ENCODE measurements around the gene AFF3. TPM values are rescaled to one million over a fixed set of nuclear protein-coding genes. Genes with fewer than 3 reads are reported as not detected.

AFF3 gene
- total RNA-seq, 1 experiment from 2014 or later, result 0.61 TPM

GRCh38 chr2:99651930-99652670 is 490.3 kb downstream of the AFF3 start:
- H4K20me1 ChIP-seq (ENCODE audit: insufficient read depth), result no peaks in the 10 kb centered on the region
- DNase-seq (ENCODE audit: low read depth, low spot score) (no peak), ATAC-seq (no peak)
- no peaks in the 10 kb centered on the region for H3K36me3 ChIP-seq (ENCODE audit: control insufficient read depth in 1 of 2, insufficient read depth in 2 of 2, low read length in 2 of 2)
- H3K4me3 ChIP-seq (replicated peaks in 1 of 2; ENCODE audit: low read depth in 1 of 2, low read length in 2 of 2), result no peak overlapping the region
- no peaks in the 10 kb centered on the region for H3K4me1 ChIP-seq (ENCODE audit: control insufficient read depth in 1 of 2, insufficient read depth in 2 of 2, low read length in 2 of 2)
- H3K27me3 ChIP-seq (ENCODE audit: insufficient read depth, low read length), result peaks cover 40% of the 10 kb centered on the region
- H3K9me3 ChIP-seq (ENCODE audit: control insufficient read depth in 1 of 2, insufficient read depth in 1 of 2, low read depth in 1 of 2, low read length in 2 of 2), result no peaks in the 10 kb centered on the region
- BruUV-seq (replicated peaks), result no TSS peak
- no peaks in the 10 kb centered on the region for H3K9me2 ChIP-seq (ENCODE audit: insufficient read depth)
- H3K27ac ChIP-seq (ENCODE audit: low read depth, low read length), result no peak overlapping the region
- H2AFZ ChIP-seq (ENCODE audit: low read depth, low read length, poor library complexity, severe bottlenecking), result no peak overlapping the region
- H3K9ac ChIP-seq (ENCODE audit: low read length), result no peak overlapping the region
- ChIA-PET RAD21 (ENCODE audit: low non-redundant PET in 1 of 2, low total read pairs in 2 of 2, uncharacterized antibody in 2 of 2, unreplicated experiment in 2 of 2) (no interaction called here), CTCF (no interaction called here), POLR2A (no interaction called here)
- TF ChIP-seq REST (IDR thresholded peaks at IDR 0.05; ENCODE audit: low read depth), result no peak
- TF ChIP-seq FOSL1 (IDR thresholded peaks at IDR 0.05; ENCODE audit: low read depth), result no peak
- intact Hi-C loops (cut with micrococcal nuclease), result no loop called here
- H3K79me2 ChIP-seq (ENCODE audit: insufficient read depth, low read length), result no peaks in the 10 kb centered on the region
- H3K4me2 ChIP-seq (ENCODE audit: low read length), result no peak overlapping the region

- Histone ChIP-seq H3K4me2 (ENCODE audit: low read length) (no peak overlapping the region), H3K4me1 (ENCODE audit: control insufficient read depth in 1 of 2, insufficient read depth in 2 of 2, low read length in 2 of 2) (no peaks in the 10 kb centered on the region), H3K79me2 (ENCODE audit: insufficient read depth, low read length) (no peaks in the 10 kb centered on the region), H3K4me3 (replicated peaks in 1 of 2; ENCODE audit: low read depth in 1 of 2, low read length in 2 of 2) (no peak overlapping the region), H3K9me3 (ENCODE audit: control insufficient read depth in 1 of 2, insufficient read depth in 1 of 2, low read depth in 1 of 2, low read length in 2 of 2) (no peaks in the 10 kb centered on the region), H3K27ac (ENCODE audit: low read depth, low read length) (no peak overlapping the region), H3K9me2 (ENCODE audit: insufficient read depth) (no peaks in the 10 kb centered on the region), H4K20me1 (ENCODE audit: insufficient read depth) (no peaks in the 10 kb centered on the region), H3K9ac (ENCODE audit: low read length) (no peak overlapping the region), H3K36me3 (ENCODE audit: control insufficient read depth in 1 of 2, insufficient read depth in 2 of 2, low read length in 2 of 2) (no peaks in the 10 kb centered on the region), H3K27me3 (ENCODE audit: insufficient read depth, low read length) (peaks cover 22% of the 10 kb centered on the region), H2AFZ (ENCODE audit: low read depth, low read length, poor library complexity, severe bottlenecking) (no peak overlapping the region)
- DNase-seq (ENCODE audit: low read depth, low spot score) (no peak), ATAC-seq (no peak)
- ChIA-PET POLR2A (no interaction called here), RAD21 (ENCODE audit: low non-redundant PET in 1 of 2, low total read pairs in 2 of 2, uncharacterized antibody in 2 of 2, unreplicated experiment in 2 of 2) (no interaction called here), CTCF (no interaction called here)
- intact Hi-C loops (cut with micrococcal nuclease), result no loop called here
- no TSS peak for BruUV-seq (replicated peaks)
- TF ChIP-seq ZBTB33 (IDR thresholded peaks at IDR 0.05; ENCODE audit: extremely low read depth, insufficient replicate concordance, low read length), result no peak
- TF ChIP-seq REST (IDR thresholded peaks at IDR 0.05; ENCODE audit: low read depth), result no peak
- no peak for TF ChIP-seq EZH2 (IDR thresholded peaks at IDR 0.05)
- no peak for TF ChIP-seq SIN3A (IDR thresholded peaks at IDR 0.05; ENCODE audit: low read depth)
- no peak for TF ChIP-seq SRF (IDR thresholded peaks at IDR 0.05; ENCODE audit: low read depth)
Observed at GRCh38 chr2:99648906-99649789, 493.2 kb downstream of the AFF3 start.

Measured in HCT116 (cell line).